ENCODE measurements around the gene EHBP1.

GRCh38 chr2:62669180-62669579, 36.3 kb upstream of the EHBP1 start:
- TF ChIP-seq CTCF (IDR thresholded peaks at IDR 0.05; ENCODE audit: extremely low read depth in 1 of 2, insufficient read depth in 1 of 2, low read depth in 1 of 2, low read length in 2 of 2): no peak
- no peak for TF ChIP-seq POLR2A (IDR thresholded peaks at IDR 0.05; ENCODE audit: low read depth, low read length)
- TF ChIP-seq MAX (IDR thresholded peaks at IDR 0.05; ENCODE audit: insufficient read depth, insufficient read length): no peak
